ENCODE data around the gene OGFOD3. TPM values are rescaled to one million over a fixed set of nuclear protein-coding genes. Genes with fewer than 3 reads are reported as not detected.
A peak's percentile ranks its signal among the peaks of the same experiment; 100 is the strongest.

OGFOD3 gene
- polyA plus RNA-seq, 2 of the 4 experiments (the other 2 are of a cell fraction) = 15.2 to 19.8 TPM

GRCh38 chr17:82437325-82437668, 18.9 kb upstream of the OGFOD3 start (continued):
- no peak for TF ChIP-seq MAZ (IDR thresholded peaks at IDR 0.05; ENCODE audit: borderline replicate concordance, low read depth, low read length)

DNA sequence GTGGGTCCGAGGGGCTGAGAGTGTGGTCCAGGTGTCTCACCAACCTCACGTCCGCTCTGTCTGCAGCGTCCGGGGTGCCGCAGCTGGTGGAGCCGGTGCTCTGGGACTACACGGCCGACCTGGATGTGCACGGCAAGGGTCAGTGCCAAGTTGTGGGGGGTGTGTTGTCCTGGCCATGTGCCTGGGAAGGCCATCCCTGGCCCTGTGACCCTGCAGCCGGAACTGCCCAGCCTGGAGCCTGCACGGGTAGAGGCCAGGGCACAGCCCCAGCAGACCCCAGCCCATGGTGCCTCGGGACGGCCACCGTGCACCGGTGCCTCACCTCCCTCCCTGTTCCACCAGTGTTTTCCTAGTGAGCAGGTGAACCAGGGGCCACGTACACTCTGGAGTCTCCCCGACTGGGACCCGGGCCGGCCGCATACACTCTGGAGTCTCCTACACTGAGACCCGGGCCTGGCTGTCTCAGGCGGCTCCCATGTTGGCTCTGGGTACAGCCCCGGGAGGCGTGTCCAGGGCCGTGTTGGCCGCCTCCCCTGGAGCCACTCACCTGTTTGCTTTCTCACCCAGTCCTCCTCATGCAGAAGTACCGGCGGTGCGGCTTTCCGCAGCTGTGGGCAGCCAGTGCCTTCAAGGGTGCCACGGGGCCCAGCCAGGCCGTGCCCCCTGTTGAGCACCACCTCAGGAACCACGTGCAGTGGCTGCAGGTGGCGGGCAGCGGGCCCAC, 18.4 kb upstream of the OGFOD3 start:
- DNase-seq (ENCODE audit: low read depth in 1 of 2, low spot score in 1 of 2) (no peak), FAIRE-seq (no peak), ATAC-seq (peak; percentile 4 to 12; a peak in 2 of 6 replicates)
- Histone ChIP-seq H3K4me3 (no peak overlapping the region), H3K4me1 (no peaks in the 10 kb centered on the region), H3K9me3 (no peaks in the 10 kb centered on the region), H3K27ac (no peak overlapping the region), H3K4me2 (no peak overlapping the region)
- no peak for TF ChIP-seq RCOR1 (IDR thresholded peaks at IDR 0.05; ENCODE audit: low read depth, low read length)
- no peak for TF ChIP-seq CHD2 (IDR thresholded peaks at IDR 0.05; ENCODE audit: low read length, partially characterized antibody)
- TF ChIP-seq POLR2A (IDR thresholded peaks at IDR 0.05; ENCODE audit: low read length) = no peak
- TF ChIP-seq POLR2AphosphoS2 (conservative IDR thresholded peaks at IDR 0.05; ENCODE audit: low read length) = no peak
- no peak for TF ChIP-seq HOXB13 (CRISPR knock-in tag; IDR thresholded peaks at IDR 0.05; ENCODE audit: low read depth)
- TF ChIP-seq SREBF2 (IDR thresholded peaks at IDR 0.05) = no peak
- no peak for TF ChIP-seq RNF2 (IDR thresholded peaks at IDR 0.05; ENCODE audit: borderline replicate concordance, low read depth)
- no peak for TF ChIP-seq KDM1A (IDR thresholded peaks at IDR 0.05; ENCODE audit: low read depth)
- TF ChIP-seq, protein P1, sequence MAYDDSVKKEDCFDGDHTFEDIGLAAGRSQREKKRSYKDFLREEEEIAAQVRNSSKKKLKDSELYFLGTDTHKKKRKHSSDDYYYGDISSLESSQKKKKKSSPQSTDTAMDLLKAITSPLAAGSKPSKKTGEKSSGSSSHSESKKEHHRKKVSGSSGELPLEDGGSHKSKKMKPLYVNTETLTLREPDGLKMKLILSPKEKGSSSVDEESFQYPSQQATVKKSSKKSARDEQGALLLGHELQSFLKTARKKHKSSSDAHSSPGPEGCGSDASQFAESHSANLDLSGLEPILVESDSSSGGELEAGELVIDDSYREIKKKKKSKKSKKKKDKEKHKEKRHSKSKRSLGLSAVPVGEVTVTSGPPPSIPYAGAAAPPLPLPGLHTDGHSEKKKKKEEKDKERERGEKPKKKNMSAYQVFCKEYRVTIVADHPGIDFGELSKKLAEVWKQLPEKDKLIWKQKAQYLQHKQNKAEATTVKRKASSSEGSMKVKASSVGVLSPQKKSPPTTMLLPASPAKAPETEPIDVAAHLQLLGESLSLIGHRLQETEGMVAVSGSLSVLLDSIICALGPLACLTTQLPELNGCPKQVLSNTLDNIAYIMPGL (CRISPR knock-in tag; IDR thresholded peaks at IDR 0.05; ENCODE audit: borderline replicate concordance) = no peak
- ChIA-PET CTCF (interaction anchor here (0.9 to 4.9 kb wide), 2 partner anchors 12 to 116 kb away, joined by 3 to 21 read pairs; no protein-coding TSS in a partner anchor), POLR2A (no interaction called here)
- WGBS (ENCODE audit: missing lambda C conversion rate) = 93% methylated on average over 32 of the region's 36 CpGs

DNA sequence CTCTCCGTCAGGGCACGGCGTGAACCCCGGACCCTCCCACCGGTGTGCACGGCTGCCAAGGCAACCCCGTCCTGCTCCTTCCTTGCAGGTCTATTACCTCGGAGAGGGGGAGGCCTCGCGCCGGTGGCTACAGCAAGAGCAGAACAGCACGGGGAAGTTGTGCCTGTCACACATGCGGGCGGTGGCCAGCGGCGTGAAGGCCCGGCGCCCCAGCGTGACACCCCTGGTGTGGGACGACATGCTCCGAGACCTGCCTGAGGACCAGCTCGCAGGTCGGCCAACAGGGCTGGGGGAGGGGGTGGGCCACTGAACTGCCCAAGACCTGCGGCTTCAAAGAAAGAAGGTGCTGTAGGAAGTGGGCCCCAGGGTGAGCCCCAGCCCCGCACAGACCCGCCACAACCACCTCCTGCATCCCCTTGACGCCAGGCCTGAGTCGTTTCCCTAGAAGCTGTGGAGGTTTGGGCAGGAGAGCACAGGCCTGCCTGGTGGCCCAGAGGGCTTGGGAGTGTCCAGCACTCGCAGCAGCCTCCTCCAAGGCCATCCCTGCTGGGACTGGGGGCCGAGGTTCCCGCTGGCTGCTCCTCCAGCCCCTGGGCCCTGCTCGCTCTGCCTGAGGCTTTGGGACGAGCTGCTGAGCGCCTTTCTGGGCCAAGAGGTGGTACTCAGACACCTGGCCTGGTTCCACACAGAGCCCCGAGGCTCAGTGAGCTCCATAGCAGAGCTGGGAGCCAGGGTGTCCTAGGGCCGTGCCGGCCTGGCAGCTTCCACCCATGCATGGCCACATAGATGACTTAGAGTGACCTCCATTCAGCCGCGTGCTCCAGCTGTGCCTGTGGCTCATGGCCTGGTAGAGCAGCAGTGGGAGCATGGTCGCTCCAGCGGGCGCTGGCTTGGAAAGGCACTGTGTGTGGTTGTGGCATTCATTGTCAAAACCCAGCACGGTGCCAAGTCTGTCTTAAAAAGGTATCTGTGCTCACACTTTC, 17.5 kb upstream of the OGFOD3 start:
- FAIRE-seq (no peak), DNase-seq (ENCODE audit: low read depth in 1 of 2, low spot score in 1 of 2) (no peak), ATAC-seq (peak; percentile 1 to 4; a peak in 2 of 6 replicates)
- no peak overlapping the region for H3K4me3 ChIP-seq
- H3K9me3 ChIP-seq = no peaks in the 10 kb centered on the region
- no peak overlapping the region for H3K27ac ChIP-seq
- CTCF ChIA-PET = interaction anchor here (0.8 to 4.9 kb wide), 4 partner anchors 11 to 193 kb away, joined by 3 to 21 read pairs (median 4); no protein-coding TSS in a partner anchor
- TF ChIP-seq RNF2 (IDR thresholded peaks at IDR 0.05; ENCODE audit: borderline replicate concordance, low read depth) (no peak), KDM5A (IDR thresholded peaks at IDR 0.05) (no peak), FOXS1 (CRISPR knock-in tag; IDR thresholded peaks at IDR 0.05) (no peak), TFCP2L1 (CRISPR knock-in tag; IDR thresholded peaks at IDR 0.05) (no peak), ZC3H11A (IDR thresholded peaks at IDR 0.05) (no peak)
- TF ChIP-seq, protein P1 (CRISPR knock-in tag; IDR thresholded peaks at IDR 0.05; ENCODE audit: borderline replicate concordance) = no peak
- TF ChIP-seq, protein P2, sequence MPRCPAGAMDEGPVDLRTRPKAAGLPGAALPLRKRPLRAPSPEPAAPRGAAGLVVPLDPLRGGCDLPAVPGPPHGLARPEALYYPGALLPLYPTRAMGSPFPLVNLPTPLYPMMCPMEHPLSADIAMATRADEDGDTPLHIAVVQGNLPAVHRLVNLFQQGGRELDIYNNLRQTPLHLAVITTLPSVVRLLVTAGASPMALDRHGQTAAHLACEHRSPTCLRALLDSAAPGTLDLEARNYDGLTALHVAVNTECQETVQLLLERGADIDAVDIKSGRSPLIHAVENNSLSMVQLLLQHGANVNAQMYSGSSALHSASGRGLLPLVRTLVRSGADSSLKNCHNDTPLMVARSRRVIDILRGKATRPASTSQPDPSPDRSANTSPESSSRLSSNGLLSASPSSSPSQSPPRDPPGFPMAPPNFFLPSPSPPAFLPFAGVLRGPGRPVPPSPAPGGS (IDR thresholded peaks at IDR 0.05) = no peak
- POLR2A ChIA-PET = no interaction called here
- 91% methylated on average over 43 of the region's 43 CpGs for WGBS (ENCODE audit: missing lambda C conversion rate)
- H3K4me2 ChIP-seq = no peak overlapping the region
- no peaks in the 10 kb centered on the region for H3K4me1 ChIP-seq
